Large intestine (tissue), 3 donors: ENCODE results near the gene MOB3B. TPM values are rescaled to one million over a fixed set of nuclear protein-coding genes. Genes with fewer than 3 reads are reported as not detected.
A peak's percentile ranks its signal among the peaks of the same experiment; 100 is the strongest.

Source experiments
- DNase-seq, 2 donors: peaks; one replicate each; pipeline versions ENCODE4 v3.0.0 to v3.0.0-alpha.2; 2013
- H3K27ac ChIP-seq: one replicate; pipeline ENCODE4 v1.5.1; 2013; ENCODE audit warnings: low read length
- H3K27me3 ChIP-seq: 2 replicates; pipeline ENCODE4 v1.6.1; 2013; ENCODE audit warnings: low read length; ENCODE audit not compliant: control insufficient read depth, insufficient read depth
- H3K36me3 ChIP-seq: 2 replicates; pipeline ENCODE4 v1.6.1; 2013; ENCODE audit warnings: low read length; ENCODE audit not compliant: control insufficient read depth, insufficient read depth
- H3K4me1 ChIP-seq: one replicate; pipeline ENCODE4 v1.6.1; 2013; ENCODE audit warnings: low read length; ENCODE audit not compliant: control insufficient read depth, insufficient read depth
- H3K4me3 ChIP-seq: one replicate; pipeline ENCODE4 v1.5.1; 2013; ENCODE audit warnings: low read length
- H3K9me3 ChIP-seq: one replicate; pipeline ENCODE4 v1.6.1; 2013; ENCODE audit warnings: mild to moderate bottlenecking, low read depth, low read length, moderate library complexity; ENCODE audit not compliant: control insufficient read depth
- WGBS: methylation state at CpG from one replicate; pipeline ENCODE4 v1.1.5; 2013; ENCODE audit warnings: low lambda C conversion rate; ENCODE audit not compliant: insufficient coverage; 5-methylcytosine and 5-hydroxymethylcytosine counted together
- polyA plus RNA-seq: library from polyadenylated mRNA; unstranded; fragments of 120-200 nt; gene quantifications from one replicate; pipeline ENCODE4 v1.2.1, GENCODE V29; 2013

MOB3B gene
- polyA plus RNA-seq, 1 donor, result 34.7 TPM

DNA sequence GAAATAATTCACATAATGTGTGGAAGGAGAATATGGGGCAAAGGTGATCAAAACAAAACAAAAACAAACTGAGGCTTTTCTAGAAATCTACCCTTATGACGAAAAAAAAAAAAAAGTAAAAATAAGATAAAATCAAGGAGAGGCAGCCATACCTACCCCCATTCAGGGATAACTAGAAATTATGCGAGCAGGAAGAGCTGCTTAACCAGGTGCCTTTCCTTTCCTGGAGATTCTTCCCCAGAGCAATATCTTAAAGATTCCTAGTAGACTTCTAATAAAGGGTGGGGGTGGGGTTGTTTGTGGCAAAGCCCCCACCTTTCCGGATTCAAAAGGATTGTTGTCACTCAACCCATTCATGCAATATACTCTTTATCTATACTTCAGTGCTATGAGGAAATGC, 117.5 kb downstream of the MOB3B start:
- Histone ChIP-seq H3K4me3 (no peak overlapping the region), H3K36me3 (no peaks in the 10 kb centered on the region), H3K9me3 (no peaks in the 10 kb centered on the region), H3K27me3 (no peaks in the 10 kb centered on the region), H3K27ac (no peak overlapping the region), H3K4me1 (peaks cover 37% of the 10 kb centered on the region)
- DNase-seq, result no peak
- 67% methylated on average over 1 of the region's 3 CpGs for WGBS

DNA sequence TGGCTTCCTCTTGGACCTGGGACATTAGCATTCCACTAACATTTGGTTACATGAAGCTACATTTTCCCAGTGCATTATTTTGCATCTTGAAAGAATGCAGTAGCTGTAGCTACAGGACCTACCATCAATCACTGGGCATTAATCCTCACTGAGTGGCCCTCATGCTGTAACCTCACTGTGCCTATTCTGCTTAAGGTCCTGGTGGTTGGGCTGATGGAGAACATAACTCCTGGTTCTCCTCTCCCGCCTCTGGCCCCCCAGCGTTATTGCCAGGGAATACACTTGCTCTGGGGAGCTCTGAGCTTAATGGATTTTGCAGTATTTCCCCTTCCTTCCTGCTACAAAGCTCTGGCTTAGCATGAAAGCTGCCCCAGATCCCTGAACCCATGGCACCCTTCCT, 121.1 kb downstream of the MOB3B start:
- no peaks in the 10 kb centered on the region for H3K36me3 ChIP-seq
- WGBS, result no CpG with 5 or more reads among the region's 2 CpGs
- DNase-seq, result no peak
- no peak overlapping the region for H3K4me3 ChIP-seq
- H3K9me3 ChIP-seq, result no peaks in the 10 kb centered on the region
- H3K27ac ChIP-seq, result peak overlapping the region; percentile 81
- peaks cover 21% of the 10 kb centered on the region for H3K4me1 ChIP-seq
- no peaks in the 10 kb centered on the region for H3K27me3 ChIP-seq

DNA sequence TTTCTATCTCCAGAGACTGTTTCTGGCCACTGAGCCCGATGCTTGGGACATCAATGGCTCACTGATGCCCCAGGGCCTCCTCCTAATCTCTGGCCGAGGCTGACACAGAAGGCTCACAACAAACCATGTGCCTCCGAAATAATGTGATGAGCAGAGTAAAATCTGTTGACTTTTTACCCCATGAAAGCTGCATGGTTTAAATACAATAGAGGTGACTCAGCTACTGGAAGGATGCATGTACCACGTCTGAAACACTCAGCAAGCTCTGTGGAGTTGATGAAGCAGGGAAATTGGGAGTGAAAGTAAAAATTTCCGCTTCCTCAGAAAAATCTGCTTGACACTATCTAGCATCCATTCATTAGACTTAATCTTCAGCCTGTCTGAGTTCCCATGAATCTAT, 121.6 kb downstream of the MOB3B start:
- H3K27ac ChIP-seq, result peak overlapping the region; percentile 81
- H3K36me3 ChIP-seq, result no peaks in the 10 kb centered on the region
- no peak for DNase-seq
- WGBS, result 67% methylated on average over 1 of the region's 5 CpGs
- H3K4me1 ChIP-seq, result peaks cover 20% of the 10 kb centered on the region
- H3K4me3 ChIP-seq, result no peak overlapping the region
- H3K27me3 ChIP-seq, result no peaks in the 10 kb centered on the region
- H3K9me3 ChIP-seq, result no peaks in the 10 kb centered on the region

DNA sequence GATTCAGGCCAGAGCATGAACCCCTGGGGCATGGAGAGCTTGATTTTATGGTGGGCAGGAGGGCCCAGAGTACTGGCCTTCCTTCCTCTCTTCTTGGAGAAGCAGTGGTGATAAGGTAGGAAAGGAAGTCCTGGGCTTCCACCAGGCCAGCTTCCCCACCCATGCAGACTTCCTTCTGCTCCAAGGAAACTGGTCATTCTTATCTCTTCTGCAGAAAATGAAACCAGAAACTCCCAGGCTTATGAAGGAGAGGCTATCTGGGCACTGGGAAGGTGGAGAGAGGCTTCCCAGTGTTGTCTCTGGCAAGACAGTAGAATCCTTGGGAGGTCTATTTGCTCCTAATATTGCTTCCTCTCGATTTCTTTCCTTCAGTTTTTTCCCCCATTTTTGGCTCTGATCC, 122.1 kb downstream of the MOB3B start:
- no peaks in the 10 kb centered on the region for H3K9me3 ChIP-seq
- no peak overlapping the region for H3K4me3 ChIP-seq
- H3K27ac ChIP-seq, result peak overlapping the region; percentile 81
- H3K4me1 ChIP-seq, result peaks cover 20% of the 10 kb centered on the region
- WGBS, result 55% methylated on average over 1 of the region's 1 CpG
- no peaks in the 10 kb centered on the region for H3K27me3 ChIP-seq
- no peaks in the 10 kb centered on the region for H3K36me3 ChIP-seq
- DNase-seq, result peak in 1 of 2 donors; percentile 70

DNA sequence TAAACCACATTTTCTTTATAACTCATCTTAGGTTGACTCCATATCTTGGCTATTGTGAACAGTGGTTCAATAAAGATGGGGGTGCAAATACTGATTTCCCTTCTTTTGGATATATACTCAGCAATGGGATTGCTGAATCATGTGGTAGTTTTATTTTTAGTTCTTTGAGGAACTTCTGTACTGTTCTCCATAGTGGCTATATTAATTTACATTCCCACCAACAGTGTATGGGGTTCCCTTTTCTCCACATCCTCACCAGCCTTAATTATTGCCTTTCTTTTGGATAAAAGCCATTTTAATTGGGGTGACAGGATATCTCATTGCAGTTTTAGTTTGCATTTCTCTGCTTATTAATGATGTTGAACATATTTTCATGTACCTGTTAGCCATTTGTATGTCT, 125.0 kb downstream of the MOB3B start:
- no peaks in the 10 kb centered on the region for H3K9me3 ChIP-seq
- no peak overlapping the region for H3K4me3 ChIP-seq
- no peak for DNase-seq
- H3K27me3 ChIP-seq, result no peaks in the 10 kb centered on the region
- peaks cover 42% of the 10 kb centered on the region for H3K4me1 ChIP-seq
- H3K27ac ChIP-seq, result no peak overlapping the region
- no peaks in the 10 kb centered on the region for H3K36me3 ChIP-seq

DNA sequence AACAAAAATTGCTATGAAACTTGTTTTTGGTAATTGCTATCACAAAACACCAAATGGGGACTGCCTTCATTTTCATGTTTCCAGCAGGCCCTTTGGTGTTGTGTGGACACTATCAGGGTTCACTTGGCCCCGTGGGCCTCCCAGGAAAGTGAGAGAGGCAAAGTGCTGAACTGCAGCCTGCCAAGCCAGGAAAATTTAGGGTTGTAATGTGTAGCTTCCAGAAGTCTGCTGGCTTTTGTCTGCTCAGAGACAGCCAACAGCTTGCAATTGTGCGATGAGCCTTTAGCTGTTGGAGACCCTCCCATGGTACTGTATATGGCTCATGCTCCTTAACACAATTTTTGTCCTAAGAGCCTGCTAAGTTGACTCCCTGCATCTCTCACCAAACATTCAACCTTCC, 127.0 kb downstream of the MOB3B start:
- no CpG with 5 or more reads among the region's 2 CpGs for WGBS
- Histone ChIP-seq H3K9me3 (no peaks in the 10 kb centered on the region), H3K27ac (peak overlapping the region; percentile 2), H3K4me1 (peaks cover 37% of the 10 kb centered on the region), H3K4me3 (no peak overlapping the region), H3K27me3 (no peaks in the 10 kb centered on the region), H3K36me3 (no peaks in the 10 kb centered on the region)
- peak in 1 of 2 donors; percentile 59 for DNase-seq

DNA sequence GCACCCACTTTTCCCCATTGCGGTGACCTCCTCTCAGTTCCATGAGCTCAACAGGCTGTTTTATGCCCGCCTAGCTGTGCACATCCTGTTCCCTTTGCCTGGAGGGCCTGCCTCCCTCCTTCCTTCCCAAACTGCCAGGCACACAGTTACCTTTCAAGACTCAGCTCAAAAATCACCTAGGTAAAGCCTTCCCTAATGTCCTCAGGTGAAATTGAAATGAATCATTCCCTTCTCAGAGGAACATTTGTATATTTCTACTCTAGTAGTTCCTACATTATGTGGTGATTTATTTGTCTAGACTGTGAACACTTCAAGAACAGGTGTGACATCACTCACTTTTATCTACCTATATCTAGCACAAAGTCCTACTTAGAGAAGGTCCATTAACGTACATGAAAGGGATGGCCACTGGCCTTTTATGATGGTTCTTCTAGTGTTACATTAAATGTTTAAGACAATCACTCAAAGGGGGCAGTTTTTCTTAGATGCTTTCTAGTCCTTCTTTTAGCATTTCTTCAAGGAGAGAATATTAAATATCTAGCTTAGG, 129.2 kb downstream of the MOB3B start:
- H3K27ac ChIP-seq, result peak overlapping the region; percentile 67
- peak in 1 of 2 donors; percentile 75 for DNase-seq
- WGBS, result no CpG with 5 or more reads among the region's 3 CpGs

DNA sequence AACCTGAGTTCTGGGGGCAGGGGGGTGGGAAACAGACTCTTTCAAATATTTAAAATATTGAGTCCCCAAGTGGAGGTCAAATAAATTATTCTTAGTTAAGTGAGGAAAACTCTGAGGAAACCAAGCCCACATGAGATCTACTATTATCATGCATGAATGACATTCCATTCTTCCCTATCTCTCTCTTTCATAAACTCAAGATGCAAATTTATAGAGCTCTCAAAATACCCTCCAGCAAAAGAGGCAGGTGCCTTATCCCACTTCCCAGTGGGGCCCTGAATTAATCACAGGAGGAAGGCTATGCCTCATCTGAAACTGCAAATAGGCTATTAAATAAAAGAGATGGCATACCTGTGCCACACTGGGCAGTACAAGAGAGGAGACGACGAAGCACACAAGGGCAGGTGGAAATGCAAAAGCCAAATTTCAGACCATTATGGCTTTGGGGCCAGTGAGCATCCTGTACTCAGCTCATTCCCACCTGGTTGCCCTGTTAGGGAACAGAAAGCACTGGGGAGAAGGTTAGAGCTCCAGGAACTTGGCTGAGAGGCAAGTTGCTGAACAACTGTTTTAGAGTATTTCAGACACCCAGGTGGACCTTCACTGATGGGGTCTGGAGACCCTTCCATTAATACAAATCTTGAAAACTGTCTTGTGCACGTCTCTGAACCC, 130.5 kb downstream of the MOB3B start:
- no peak for DNase-seq
- H3K4me3 ChIP-seq, result no peak overlapping the region
- H3K4me1 ChIP-seq, result peaks cover 46% of the 10 kb centered on the region
- no peaks in the 10 kb centered on the region for H3K36me3 ChIP-seq
- H3K27ac ChIP-seq, result no peak overlapping the region
- WGBS, result 100% methylated on average over 2 of the region's 3 CpGs
- H3K27me3 ChIP-seq, result no peaks in the 10 kb centered on the region
- no peaks in the 10 kb centered on the region for H3K9me3 ChIP-seq

More for the DNA sequence above, 129.2 kb downstream of the MOB3B start:
- Histone ChIP-seq H3K4me3 (no peak overlapping the region), H3K27me3 (no peaks in the 10 kb centered on the region), H3K9me3 (no peaks in the 10 kb centered on the region), H3K36me3 (no peaks in the 10 kb centered on the region), H3K4me1 (peaks cover 37% of the 10 kb centered on the region)

DNA sequence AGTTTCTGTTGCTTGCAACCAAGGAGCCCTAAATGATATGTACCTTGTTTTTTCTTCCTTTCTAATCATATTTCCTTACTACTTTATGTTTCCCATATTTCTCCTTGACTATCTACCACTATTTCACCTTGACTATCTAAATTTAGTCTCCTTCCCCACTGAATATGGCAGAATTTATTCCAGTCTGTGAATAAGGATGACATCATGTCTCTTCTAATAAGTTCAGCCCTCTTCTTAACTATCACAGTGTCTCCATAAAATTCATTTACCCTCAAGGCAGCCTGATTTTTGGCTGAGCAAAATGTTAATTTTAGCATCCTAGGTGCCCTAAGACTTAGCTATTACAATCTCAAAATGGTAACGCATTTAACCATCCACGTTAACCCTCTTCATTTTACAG, 133.1 kb downstream of the MOB3B start:
- 100% methylated on average over 2 of the region's 2 CpGs for WGBS
- Histone ChIP-seq H3K27me3 (no peaks in the 10 kb centered on the region), H3K4me1 (peaks cover 43% of the 10 kb centered on the region), H3K36me3 (no peaks in the 10 kb centered on the region), H3K4me3 (no peak overlapping the region), H3K27ac (no peak overlapping the region), H3K9me3 (no peaks in the 10 kb centered on the region)
- DNase-seq, result no peak

DNA sequence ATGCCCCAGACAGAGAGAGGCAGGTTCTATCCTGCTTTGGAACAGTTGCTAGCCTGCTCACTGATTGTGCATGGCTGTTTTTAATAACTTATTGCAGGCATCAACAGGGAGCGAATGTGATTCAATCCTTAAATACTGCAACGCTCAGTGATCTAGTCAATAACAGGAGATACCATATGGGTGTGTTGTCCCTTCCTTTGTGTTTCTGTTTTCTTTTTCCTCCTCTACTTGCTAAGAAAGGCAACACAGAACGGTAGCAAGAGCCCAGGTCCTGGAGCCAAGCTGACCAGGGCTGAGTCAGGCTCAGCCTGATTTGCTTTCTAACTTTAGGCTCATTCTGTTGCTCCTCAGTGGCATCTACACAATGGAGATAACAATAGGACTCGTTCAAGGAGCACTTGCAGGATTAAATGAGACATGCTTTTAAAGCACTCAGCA, 134.1 kb downstream of the MOB3B start:
- DNase-seq, result no peak
- no peak overlapping the region for H3K4me3 ChIP-seq
- no peaks in the 10 kb centered on the region for H3K36me3 ChIP-seq
- no peaks in the 10 kb centered on the region for H3K27me3 ChIP-seq
- 40% methylated on average over 1 of the region's 4 CpGs for WGBS
- H3K27ac ChIP-seq, result peak overlapping the region; percentile 63
- no peaks in the 10 kb centered on the region for H3K9me3 ChIP-seq
- H3K4me1 ChIP-seq, result peaks cover 34% of the 10 kb centered on the region

DNA sequence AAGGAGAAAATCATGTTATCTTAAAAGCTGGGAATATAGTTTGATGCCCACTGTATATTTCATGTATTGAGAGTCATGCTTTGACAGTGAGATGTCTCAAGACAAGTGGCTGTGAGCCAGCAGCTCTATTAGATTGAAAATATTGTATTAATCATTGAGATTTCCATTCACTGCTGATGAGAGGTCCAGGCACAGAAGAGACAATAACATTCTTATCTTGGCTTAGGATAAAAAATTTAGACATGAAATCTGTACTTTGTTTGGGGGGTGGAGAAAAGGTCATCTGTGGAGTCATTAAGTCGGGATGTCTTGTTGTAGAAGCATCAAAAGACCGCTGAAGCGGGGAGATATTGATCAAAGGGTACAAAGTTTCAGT, 134.8 kb downstream of the MOB3B start:
- H3K36me3 ChIP-seq, result no peaks in the 10 kb centered on the region
- DNase-seq, result no peak
- H3K27ac ChIP-seq, result peak overlapping the region; percentile 63
- 0% methylated on average over 1 of the region's 3 CpGs for WGBS
- peaks cover 28% of the 10 kb centered on the region for H3K4me1 ChIP-seq
- H3K27me3 ChIP-seq, result no peaks in the 10 kb centered on the region
- no peaks in the 10 kb centered on the region for H3K9me3 ChIP-seq
- H3K4me3 ChIP-seq, result no peak overlapping the region
